ENCODE results near the gene IDI1. TPM values are rescaled to one million over a fixed set of nuclear protein-coding genes. Genes with fewer than 3 reads are reported as not detected.

Gene IDI1
- total RNA-seq, 1 experiment from 2014 or later = 44.7 TPM

GRCh38 chr10:1048349-1048731 lies 579 bp downstream of the IDI1 start:
- no peak overlapping the region for H2BK20ac ChIP-seq (ENCODE audit: low read depth, low read length, poor library complexity, severe bottlenecking)
- no peak overlapping the region for H2AK5ac ChIP-seq (ENCODE audit: insufficient read length, low read length)
- peaks cover 5% of the 10 kb centered on the region for H3K23me2 ChIP-seq (ENCODE audit: insufficient read length, low read depth, low read length, poor library complexity, severe bottlenecking)
- H3K36me3 Mint-ChIP-seq (ENCODE audit: insufficient read depth in 1 of 3, low read depth in 3 of 3) = peaks cover 20 to 52% (median 48%) of the 10 kb centered on the region in 3 experiments
- H3K14ac ChIP-seq (ENCODE audit: insufficient read depth, low read length) = no peak overlapping the region
- H3K9me3 Mint-ChIP-seq = no peaks in the 10 kb centered on the region; a peak in 2 of 5 replicates
- DNase-seq = no peak
- H3K27ac Mint-ChIP-seq = peak overlapping the region; percentile 94 to 100 (median 98); a peak in 6 of 7 replicates
- no peak overlapping the region for H3K18ac ChIP-seq (ENCODE audit: insufficient read length, low read depth, low read length)
- H3K79me2 ChIP-seq (ENCODE audit: insufficient read depth, low read length) = peaks cover 33% of the 10 kb centered on the region
- peaks cover 34 to 37% of the 10 kb centered on the region in 2 experiments for H3K4me1 Mint-ChIP-seq
- H3K56ac ChIP-seq (ENCODE audit: insufficient read length, low read depth, low read length) = no peak overlapping the region
- H4K91ac ChIP-seq (ENCODE audit: insufficient read length, low read depth, low read length) = no peak overlapping the region
- H3T11ph ChIP-seq (ENCODE audit: low read length) = no peak overlapping the region
- H3K4me2 ChIP-seq (ENCODE audit: insufficient read depth, insufficient read length, low read length) = peak overlapping the region; percentile 46
- peak overlapping the region; percentile 93 to 96 for H3K4me3 Mint-ChIP-seq
- H2BK5ac ChIP-seq (ENCODE audit: insufficient read length, low read length) = peak overlapping the region; percentile 2
- no peak overlapping the region for H2BK120ac ChIP-seq (ENCODE audit: low read depth, low read length, poor library complexity, severe bottlenecking)
- H3K9me3 ChIP-seq (ENCODE audit: control insufficient read depth, low read depth, low read length) = no peaks in the 10 kb centered on the region
- no peak overlapping the region for H2BK15ac ChIP-seq (ENCODE audit: low read depth, low read length)
- TF ChIP-seq, protein P1, sequence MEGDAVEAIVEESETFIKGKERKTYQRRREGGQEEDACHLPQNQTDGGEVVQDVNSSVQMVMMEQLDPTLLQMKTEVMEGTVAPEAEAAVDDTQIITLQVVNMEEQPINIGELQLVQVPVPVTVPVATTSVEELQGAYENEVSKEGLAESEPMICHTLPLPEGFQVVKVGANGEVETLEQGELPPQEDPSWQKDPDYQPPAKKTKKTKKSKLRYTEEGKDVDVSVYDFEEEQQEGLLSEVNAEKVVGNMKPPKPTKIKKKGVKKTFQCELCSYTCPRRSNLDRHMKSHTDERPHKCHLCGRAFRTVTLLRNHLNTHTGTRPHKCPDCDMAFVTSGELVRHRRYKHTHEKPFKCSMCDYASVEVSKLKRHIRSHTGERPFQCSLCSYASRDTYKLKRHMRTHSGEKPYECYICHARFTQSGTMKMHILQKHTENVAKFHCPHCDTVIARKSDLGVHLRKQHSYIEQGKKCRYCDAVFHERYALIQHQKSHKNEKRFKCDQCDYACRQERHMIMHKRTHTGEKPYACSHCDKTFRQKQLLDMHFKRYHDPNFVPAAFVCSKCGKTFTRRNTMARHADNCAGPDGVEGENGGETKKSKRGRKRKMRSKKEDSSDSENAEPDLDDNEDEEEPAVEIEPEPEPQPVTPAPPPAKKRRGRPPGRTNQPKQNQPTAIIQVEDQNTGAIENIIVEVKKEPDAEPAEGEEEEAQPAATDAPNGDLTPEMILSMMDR (conservative IDR thresholded peaks at IDR 0.05) = no peak
- H3K23ac ChIP-seq (ENCODE audit: insufficient read length, low read depth, low read length) = no peak overlapping the region
- H2AFZ ChIP-seq (ENCODE audit: low read length) = no peak overlapping the region
- no peak overlapping the region for H2BK12ac ChIP-seq (ENCODE audit: insufficient read length, low read depth, low read length)
- H3K27me3 ChIP-seq (ENCODE audit: insufficient read depth, low read length) = no peaks in the 10 kb centered on the region
- H3K4ac ChIP-seq (ENCODE audit: low read depth, low read length) = no peak overlapping the region
- peaks cover 3% of the 10 kb centered on the region; the same call in 1 of the 2 replicates for H3K4me1 ChIP-seq (ENCODE audit: insufficient read depth, low read length)
- H3K9ac ChIP-seq (ENCODE audit: extremely low read depth, insufficient read length, low read length) = peak overlapping the region; percentile 73
- no peak overlapping the region for H3K27ac ChIP-seq (ENCODE audit: insufficient read length, low read depth, low read length)
- H4K5ac ChIP-seq (ENCODE audit: insufficient read length, low read depth, low read length) = peak overlapping the region; percentile 4
- no peaks in the 10 kb centered on the region for H3K27me3 Mint-ChIP-seq (ENCODE audit: low read depth)
- WGBS (ENCODE audit: extremely low coverage, insufficient read length, low lambda C conversion rate) = no CpG with 5 or more reads among the region's 37 CpGs
- H4K20me1 ChIP-seq (ENCODE audit: control insufficient read depth, insufficient read depth, insufficient read length) = no peaks in the 10 kb centered on the region
- no peak overlapping the region for H4K8ac ChIP-seq (replicated peaks; ENCODE audit: insufficient read length, low read depth, low read length)
- H3K79me1 ChIP-seq (ENCODE audit: insufficient read depth, low read depth, low read length, poor library complexity, severe bottlenecking) = no peaks in the 10 kb centered on the region

All from H9 (cell line).